ENCODE data around the gene GHRL. TPM values are rescaled to one million over a fixed set of nuclear protein-coding genes. Genes with fewer than 3 reads are reported as not detected.

Gene GHRL
- total RNA-seq, 3 donors from 2014 or later (not counting 1 experiment from before 2014, with no cell fraction given): 1.4 to 2.6 (median 1.5) TPM

DNA sequence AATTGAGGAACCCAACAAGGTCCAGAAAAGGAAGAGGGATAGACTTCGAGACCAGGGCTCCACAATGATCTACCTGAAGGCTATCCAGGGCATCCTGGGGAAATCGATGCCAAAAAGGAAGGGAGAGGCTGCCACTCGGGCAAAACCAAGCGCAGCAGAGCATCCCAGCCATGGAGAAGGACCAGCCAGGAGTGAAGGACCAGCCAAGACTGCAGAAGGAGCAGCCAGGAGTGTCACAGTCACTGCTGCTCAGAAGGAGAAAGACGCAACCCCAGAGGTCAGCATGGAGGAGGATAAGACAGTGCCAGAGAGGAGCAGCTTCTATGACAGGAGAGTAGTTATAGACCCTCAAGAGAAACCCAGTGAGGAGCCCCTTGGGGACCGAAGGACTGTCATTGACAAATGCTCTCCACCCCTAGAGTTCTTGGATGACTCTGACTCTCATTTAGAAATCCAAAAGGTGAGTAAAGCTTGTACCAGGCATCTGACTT lies 32.5 kb downstream of the GHRL start:
- H3K27ac ChIP-seq (ENCODE audit: low read length): no peak overlapping the region

GRCh38 chr3:10259798-10260197 lies 32.9 kb downstream of the GHRL start:
- peaks cover 42% of the 10 kb centered on the region for H3K36me3 ChIP-seq (ENCODE audit: control insufficient read depth, insufficient read depth, low read length)
- Mint-ChIP-seq H3K36me3 (peaks cover 27% of the 10 kb centered on the region), H3K4me3 (no peak overlapping the region)

More for the DNA sequence above, 32.5 kb downstream of the GHRL start:
- DNase-seq: no peak
- H3K27me3 Mint-ChIP-seq (ENCODE audit: low read depth in 2 of 2): no peaks in the 10 kb centered on the region
- peak overlapping the region; percentile 55 to 75 for H3K27ac Mint-ChIP-seq
- Histone ChIP-seq H3K9me3 (ENCODE audit: control insufficient read depth, insufficient read depth, low read length) (no peaks in the 10 kb centered on the region), H3K4me1 (ENCODE audit: control insufficient read depth, insufficient read depth, low read length) (peaks cover 10% of the 10 kb centered on the region), H3K36me3 (ENCODE audit: control insufficient read depth, insufficient read depth, low read length) (peaks cover 42% of the 10 kb centered on the region), H3K4me3 (ENCODE audit: low read length) (no peak overlapping the region), H3K27me3 (ENCODE audit: control insufficient read depth, insufficient read depth, low read length) (no peaks in the 10 kb centered on the region)
- H3K9me3 Mint-ChIP-seq: no peaks in the 10 kb centered on the region
- H3K4me1 Mint-ChIP-seq: peaks cover 67 to 68% of the 10 kb centered on the region in 2 donors
- no peak overlapping the region for H3K4me3 Mint-ChIP-seq
- WGBS (ENCODE audit: insufficient coverage): 87% methylated on average over 6 of the region's 6 CpGs
- no peak for TF ChIP-seq CTCF (IDR thresholded peaks at IDR 0.05)
- H3K36me3 Mint-ChIP-seq: peaks cover 27% of the 10 kb centered on the region
- intact Hi-C loops (cut with micrococcal nuclease): no loop called here
- no peak for ATAC-seq

GRCh38 chr3:10259036-10259435 lies 33.7 kb downstream of the GHRL start:
- peaks cover 48% of the 10 kb centered on the region for H3K36me3 ChIP-seq (ENCODE audit: control insufficient read depth, insufficient read depth, low read length)

More at GRCh38 chr3:10259798-10260197, 32.9 kb downstream of the GHRL start:
- Mint-ChIP-seq H3K9me3 (no peaks in the 10 kb centered on the region), H3K27me3 (ENCODE audit: low read depth in 2 of 2) (no peaks in the 10 kb centered on the region), H3K27ac (peak overlapping the region; percentile 55 to 75), H3K4me1 (peaks cover 68 to 72% of the 10 kb centered on the region in 2 donors)
- TF ChIP-seq CTCF (IDR thresholded peaks at IDR 0.05): no peak
- Histone ChIP-seq H3K27ac (ENCODE audit: low read length) (no peak overlapping the region), H3K4me3 (ENCODE audit: low read length) (no peak overlapping the region), H3K4me1 (ENCODE audit: control insufficient read depth, insufficient read depth, low read length) (peaks cover 10% of the 10 kb centered on the region), H3K27me3 (ENCODE audit: control insufficient read depth, insufficient read depth, low read length) (no peaks in the 10 kb centered on the region), H3K9me3 (ENCODE audit: control insufficient read depth, insufficient read depth, low read length) (no peaks in the 10 kb centered on the region)
- ATAC-seq (no peak), DNase-seq (no peak)
- intact Hi-C loops (cut with micrococcal nuclease): no loop called here
- 69% methylated on average over 4 of the region's 4 CpGs for WGBS (ENCODE audit: insufficient coverage)

More at GRCh38 chr3:10259036-10259435, 33.7 kb downstream of the GHRL start:
- Histone ChIP-seq H3K27ac (ENCODE audit: low read length) (no peak overlapping the region), H3K9me3 (ENCODE audit: control insufficient read depth, insufficient read depth, low read length) (no peaks in the 10 kb centered on the region), H3K4me3 (ENCODE audit: low read length) (no peak overlapping the region), H3K27me3 (ENCODE audit: control insufficient read depth, insufficient read depth, low read length) (no peaks in the 10 kb centered on the region), H3K4me1 (ENCODE audit: control insufficient read depth, insufficient read depth, low read length) (peaks cover 12% of the 10 kb centered on the region)
- peaks cover 27% of the 10 kb centered on the region for H3K36me3 Mint-ChIP-seq
- H3K4me3 Mint-ChIP-seq: no peak overlapping the region
- no peaks in the 10 kb centered on the region for H3K9me3 Mint-ChIP-seq
- ATAC-seq (no peak), DNase-seq (no peak)
- peaks cover 68 to 75% of the 10 kb centered on the region in 2 donors for H3K4me1 Mint-ChIP-seq
- H3K27me3 Mint-ChIP-seq (ENCODE audit: low read depth in 2 of 2): no peaks in the 10 kb centered on the region
- intact Hi-C loops (cut with micrococcal nuclease): no loop called here
- peak overlapping the region; percentile 55 to 75 for H3K27ac Mint-ChIP-seq
- TF ChIP-seq CTCF (IDR thresholded peaks at IDR 0.05): no peak
- 92% methylated on average over 7 of the region's 7 CpGs for WGBS (ENCODE audit: insufficient coverage)
